Testis (tissue), 2 donors: ENCODE data around the gene FBXO40.

Source experiments
- CTCF ChIP-seq, 3 experiments: fragments of 450-650 bp in 2 of 3; fragments of 200-600 bp in 1 of 3; sonication (generic) in 1 of 3; IDR thresholded peaks; one replicate each; pipeline ENCODE4 v1.5.1; 2016 to 2019; ENCODE audit warnings: antibody characterized with exemption in 3 of 3, mild to moderate bottlenecking in 2 of 3, moderate library complexity in 1 of 3
- POLR2A ChIP-seq: fragments of 450-650 bp; IDR thresholded peaks from one replicate; pipeline ENCODE4 v1.6.1; 2017; ENCODE audit warnings: antibody characterized with exemption, mild to moderate bottlenecking, moderate library complexity

- TF ChIP-seq POLR2A, result no peak
- no peak for TF ChIP-seq CTCF (IDR thresholded peaks at IDR 0.05)
Measured at GRCh38 chr3:121627211-121627610, 34.0 kb downstream of the FBXO40 start.
